Stromal cell of bone marrow (primary cell): Measurements from ENCODE around the gene PLCZ1.
"Not testable (repeated sequence)": the region's sequence is repeated elsewhere in the genome, so short reads cannot be mapped to it uniquely, and the experiment has no call there.

Source experiments
- DNase-seq: peaks from one replicate; pipeline ENCODE4 v3.0.0-alpha.2; 2012; ENCODE audit warnings: low read depth

The PLCZ1 gene

GRCh38 chr12:18737819-18738218 is at the start of gene PLCZ1, which contains the start of gene CAPZA3:
Gene PLCZ1 (minus strand): TSS chr12:18738012. CDS start chr12:18737371, 641 bp downstream.
Gene CAPZA3 (plus strand): TSS chr12:18738119. CDS start chr12:18738269, 150 bp downstream.
- DNase-seq = no peak

- DNase-seq = not testable (repeated sequence)
These were observed 47.7 kb upstream of the PLCZ1 start for GRCh38 chr12:18785465-18785864.

DNA sequence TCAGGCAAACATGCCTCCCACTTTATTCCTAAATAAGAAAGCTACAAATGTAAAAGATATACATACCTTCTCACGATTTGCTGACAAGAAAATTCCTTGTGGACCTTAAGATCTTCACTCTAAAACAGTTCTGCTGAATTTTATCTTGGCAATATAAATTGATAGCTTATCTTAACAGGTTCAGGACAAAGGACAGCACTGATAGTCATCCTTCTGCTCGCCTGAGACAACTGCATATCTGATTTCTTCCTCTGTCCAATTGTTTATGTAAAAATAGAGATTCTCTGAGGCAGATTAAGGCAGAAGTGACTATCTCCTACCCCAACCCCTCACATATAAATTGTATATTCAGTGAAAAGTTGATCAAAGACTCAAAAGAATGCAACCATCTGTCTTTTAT is 45.0 kb upstream of the PLCZ1 start:
- no peak for DNase-seq

GRCh38 chr12:18766479-18766878 is 28.7 kb upstream of the PLCZ1 start:
- not testable (repeated sequence) for DNase-seq

DNA sequence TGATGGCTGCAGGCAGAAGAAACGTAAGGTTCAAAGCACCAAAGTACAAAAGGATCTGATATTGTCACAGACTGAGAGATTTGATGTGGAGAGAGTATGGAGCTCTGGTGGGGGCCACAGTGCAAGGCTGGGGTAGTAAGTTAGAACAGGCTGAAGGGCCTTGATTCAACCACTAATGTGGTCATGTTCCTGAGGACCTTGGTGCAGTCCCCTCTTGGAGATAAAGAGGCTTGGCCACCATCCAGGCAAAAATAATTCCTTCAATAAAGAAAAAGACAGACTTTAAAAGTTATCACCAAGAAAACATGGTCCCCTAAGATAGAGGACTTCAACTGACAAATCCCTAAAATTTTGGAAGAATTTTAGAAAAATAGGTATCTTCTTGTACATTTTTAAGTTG is 17.5 kb upstream of the PLCZ1 start:
- DNase-seq = no peak

DNA sequence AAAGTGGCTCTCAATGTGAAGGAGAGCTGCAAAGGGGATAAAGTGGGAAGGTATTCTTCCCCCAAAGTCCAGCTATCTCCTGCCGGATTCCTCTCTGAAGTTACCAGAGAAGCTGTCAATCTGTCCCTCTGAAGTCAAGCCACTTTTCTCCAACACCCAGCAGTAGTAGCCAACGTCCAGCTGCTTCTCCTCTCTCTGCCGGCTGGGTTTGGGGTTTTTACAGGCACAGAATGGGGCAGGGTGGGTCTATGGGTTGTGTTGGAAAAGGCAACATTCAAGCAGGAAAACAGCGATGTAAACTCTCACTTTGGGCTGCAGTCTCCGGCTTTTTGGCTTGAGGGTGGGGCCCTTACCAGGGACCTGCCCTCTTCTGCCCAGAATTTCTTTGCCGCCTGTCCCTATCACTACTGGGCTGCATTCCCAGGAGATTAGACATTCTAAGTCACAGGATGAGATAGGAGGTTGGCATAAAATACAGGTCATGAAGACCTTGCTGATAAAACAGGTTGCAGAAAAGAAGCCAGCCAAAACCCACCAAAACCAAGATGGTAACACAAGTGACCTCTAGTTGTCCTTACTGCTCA is 16.4 kb upstream of the PLCZ1 start:
- DNase-seq = no peak

- no peak for DNase-seq
These were observed 15.8 kb upstream of the PLCZ1 start for GRCh38 chr12:18753481-18754123.

- DNase-seq = no peak
These were observed 15.1 kb upstream of the PLCZ1 start for GRCh38 chr12:18752947-18753346.

GRCh38 chr12:18752280-18752920 is 14.6 kb upstream of the PLCZ1 start:
- DNase-seq = peak; percentile 83

DNA sequence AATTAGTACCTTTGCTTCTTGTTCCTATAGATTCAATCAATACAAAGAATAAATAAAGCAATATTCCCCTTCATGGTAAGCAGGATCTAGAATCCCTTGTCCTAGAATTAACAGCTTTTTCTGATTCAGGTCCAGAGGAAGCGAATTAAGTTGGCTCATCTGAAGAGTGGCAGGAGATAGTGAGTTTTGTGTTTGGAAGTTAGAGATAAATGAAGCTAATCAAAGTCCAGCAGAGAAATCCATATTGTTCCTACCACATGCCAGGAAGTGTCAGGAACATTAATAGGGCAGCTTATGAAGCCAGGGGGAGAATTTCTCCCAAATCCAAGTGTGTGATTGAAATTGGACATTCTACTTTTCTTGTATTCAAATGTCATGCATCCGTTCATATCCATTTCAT is 14.1 kb upstream of the PLCZ1 start:
- DNase-seq = no peak

- DNase-seq = no peak
These were observed 12.3 kb upstream of the PLCZ1 start for GRCh38 chr12:18750085-18750484.

DNA sequence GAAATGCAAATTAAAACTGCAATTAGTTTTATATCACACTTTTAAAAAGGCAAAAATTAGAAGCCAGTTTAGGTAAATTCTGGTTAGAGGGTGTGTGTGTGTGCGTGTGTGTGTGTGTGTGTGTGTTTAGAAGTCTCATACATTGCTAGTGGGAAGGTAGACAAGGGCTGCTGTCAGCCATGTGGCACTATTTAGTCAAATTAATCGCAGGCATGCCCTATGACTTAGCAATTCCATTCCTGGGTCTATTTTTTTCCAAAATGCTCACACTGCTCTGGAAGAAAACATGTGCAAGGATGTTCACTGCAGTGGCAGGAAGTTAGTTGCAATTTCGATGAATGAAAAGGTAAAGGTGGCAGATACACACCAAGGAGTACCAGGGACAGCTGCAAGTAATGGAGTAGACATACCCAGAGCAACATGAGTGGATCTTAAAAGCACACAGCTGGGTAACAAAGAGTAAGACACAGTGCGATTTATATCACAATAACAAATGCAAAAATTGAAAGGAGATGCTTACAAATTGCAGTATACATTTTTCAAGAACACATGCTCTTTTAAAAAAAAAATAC is 11.7 kb upstream of the PLCZ1 start:
- DNase-seq = no peak

GRCh38 chr12:18747895-18748294 is 10.1 kb upstream of the PLCZ1 start:
- peak; percentile 40 for DNase-seq

DNA sequence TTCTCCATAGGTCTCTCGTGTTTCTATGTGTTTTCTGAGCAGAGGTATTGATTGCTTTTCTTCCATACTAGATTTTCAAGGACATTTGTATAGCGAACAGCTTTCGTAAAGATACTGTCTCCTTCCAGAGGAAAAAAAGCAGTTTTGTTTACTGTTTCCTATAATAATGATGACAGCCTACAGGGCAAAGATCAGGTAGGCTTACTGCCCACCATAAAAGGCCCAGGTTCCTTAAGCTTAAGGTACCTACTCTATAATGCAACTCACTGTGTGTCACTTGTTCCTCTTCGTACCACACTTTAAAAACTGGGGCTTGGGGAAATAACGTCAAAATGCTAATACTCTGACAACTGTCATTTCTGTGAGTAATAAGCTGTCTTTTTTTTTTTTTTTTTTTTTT is 6.7 kb downstream of the PLCZ1 start:
- DNase-seq = no peak

DNA sequence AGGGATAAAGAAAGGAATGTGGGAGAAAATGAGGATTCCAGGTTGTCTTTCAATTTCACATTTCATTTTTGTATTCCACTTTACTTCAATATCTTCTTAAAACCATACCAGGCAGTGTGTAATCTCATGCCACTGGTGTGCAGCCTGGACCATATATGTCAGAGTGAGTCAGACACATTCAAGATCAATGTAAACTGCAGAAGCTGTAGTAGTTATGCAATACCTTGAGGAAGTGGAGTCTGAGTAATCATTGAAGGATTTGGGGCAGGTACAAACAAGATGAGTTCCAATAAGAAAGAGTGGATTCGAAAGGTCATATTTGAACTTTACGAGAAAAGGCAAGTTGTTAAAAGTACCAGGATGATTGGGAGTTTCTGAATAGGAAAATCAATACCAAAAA is 14.1 kb downstream of the PLCZ1 start:
- no peak for DNase-seq

GRCh38 chr12:18721452-18721851 is 16.4 kb downstream of the PLCZ1 start:
- DNase-seq = no peak

DNA sequence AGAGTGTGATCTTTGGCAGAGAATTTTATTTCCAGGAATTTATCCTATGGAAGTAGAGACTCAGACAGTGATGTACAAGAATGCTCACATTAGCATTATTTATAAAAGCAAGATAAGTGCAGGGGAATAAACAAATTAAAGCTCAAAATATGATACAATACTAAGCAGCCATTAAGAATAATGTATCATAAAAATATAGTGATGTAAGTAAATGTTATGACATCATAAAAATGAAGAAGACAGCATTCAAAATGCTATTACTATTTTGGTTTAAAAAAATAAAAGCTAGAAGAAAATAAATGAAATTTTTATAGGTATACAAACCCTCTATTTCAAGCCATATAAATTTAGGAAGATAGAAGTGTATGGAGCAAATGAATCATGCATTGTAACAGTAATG is 17.1 kb downstream of the PLCZ1 start:
- no peak for DNase-seq

GRCh38 chr12:18719922-18720510 is 17.8 kb downstream of the PLCZ1 start:
- DNase-seq = no peak

GRCh38 chr12:18718462-18718861 is 19.4 kb downstream of the PLCZ1 start:
- DNase-seq = no peak

DNA sequence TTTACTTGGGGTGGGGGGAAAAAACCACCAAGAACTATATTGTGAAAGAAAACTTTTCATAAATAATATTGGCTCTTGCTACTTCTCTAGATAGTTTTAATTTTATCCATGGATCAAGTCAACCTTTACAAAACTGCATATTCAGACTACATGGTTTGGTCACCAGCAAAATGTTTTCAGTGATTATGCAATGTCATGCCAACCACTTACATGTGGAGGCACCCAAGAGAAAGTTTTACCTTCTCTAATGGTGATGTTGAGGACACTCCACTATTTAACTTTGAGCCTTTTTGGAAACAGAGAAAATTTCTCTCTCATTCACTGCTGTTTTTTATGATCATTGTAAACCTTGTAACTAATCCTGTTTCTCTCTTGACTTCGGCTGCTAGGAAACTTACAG is 21.6 kb downstream of the PLCZ1 start:
- DNase-seq = no peak

GRCh38 chr12:18706798-18707197 is 31.0 kb downstream of the PLCZ1 start:
- DNase-seq = no peak

DNA sequence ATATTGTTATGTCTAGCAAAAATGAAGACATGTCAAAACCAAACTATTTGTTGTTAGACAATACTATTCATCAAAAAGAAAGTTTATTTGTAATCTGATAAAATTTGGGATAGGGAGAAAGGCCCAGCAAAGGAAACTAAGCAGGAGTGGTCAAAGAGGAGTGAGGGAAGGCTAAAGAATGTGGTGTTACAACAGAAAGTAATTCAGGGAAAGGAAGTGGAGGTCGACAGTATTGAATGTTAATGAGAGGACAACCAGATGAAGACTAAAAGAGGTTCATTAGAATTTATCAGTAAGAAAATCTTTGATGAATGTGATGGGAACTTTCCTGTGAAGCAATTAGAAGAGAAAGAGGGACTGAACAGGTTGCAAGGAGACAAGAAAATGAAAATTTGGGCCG is 33.9 kb downstream of the PLCZ1 start:
- DNase-seq = no peak

- no peak for DNase-seq
These were observed 34.5 kb downstream of the PLCZ1 start for GRCh38 chr12:18703321-18703720.
